Gastrocnemius medialis (tissue), 4 donors: ENCODE results near the gene UBE2D4. TPM values are rescaled to one million over a fixed set of nuclear protein-coding genes. Genes with fewer than 3 reads are reported as not detected.

Experiments
- ATAC-seq, 2 donors: fragments of 150-250 bp; one replicate each; pipeline ENCODE4 v1.9.1; 2016
- DNase-seq, 2 donors: peaks; one replicate each; pipeline ENCODE4 v3.0.0-alpha.2; 2019
- H3K27ac ChIP-seq, 4 donors: fragments of 200-600 bp; sonication (generic); 1 replicate in 1 of 4; 2 replicates in 3 of 4; pipeline ENCODE4 v1.5.1; 2016 to 2018; ENCODE audit warnings: mild to moderate bottlenecking in 2 of 4, moderate library complexity in 1 of 4
- H3K27me3 ChIP-seq, 3 donors: fragments of 200-600 bp; sonication (generic) in 2 of 3; 1 replicate in 1 of 3; 2 replicates in 2 of 3; pipeline versions ENCODE4 v1.5.1 to v1.6.0; 2016 to 2019; ENCODE audit warnings: mild to moderate bottlenecking in 1 of 3, moderate library complexity in 1 of 3
- H3K36me3 ChIP-seq, 2 donors: fragments of 200-600 bp; sonication (generic) in 1 of 2; one replicate each; pipeline ENCODE4 v1.5.1; 2017 to 2018
- H3K4me1 ChIP-seq, 2 donors: fragments of 200-600 bp; sonication (generic) in 1 of 2; one replicate each; pipeline ENCODE4 v1.5.1; 2016 to 2017; ENCODE audit warnings: mild to moderate bottlenecking in 2 of 2
- H3K4me3 ChIP-seq, 4 donors: fragments of 200-600 bp; sonication (generic) in 3 of 4; 1 replicate in 1 of 4; 2 replicates in 3 of 4; pipeline ENCODE4 v1.5.1; 2016 to 2019; ENCODE audit warnings: mild to moderate bottlenecking in 2 of 4
- H3K9me3 ChIP-seq, 3 donors: fragments of 200-600 bp; sonication (generic) in 2 of 3; 1 replicate in 1 of 3; 2 replicates in 2 of 3; pipeline ENCODE4 v1.5.1; 2016 to 2019
- POLR2A ChIP-seq, 2 donors: fragments of 450-650 bp; IDR thresholded peaks; one replicate each; pipeline ENCODE4 v1.6.1; 2017; ENCODE audit warnings: antibody characterized with exemption in 2 of 2, mild to moderate bottlenecking in 2 of 2, moderate library complexity in 2 of 2
- in situ Hi-C, 4 donors: fragments of 200-750 bp; cut with MboI; loops; one replicate each; pipeline versions ENCODE4 v1.15.0 to v1.8.0; 2017; ENCODE audit warnings: low sequenced_read_pairs in 4 of 4
- intact Hi-C: fragments of 100-400 bp; cut with DNase I; formaldehyde crosslinking; loops from one replicate; pipeline ENCODE4 v1.15.1; 2023; ENCODE audit warnings: low total_unique reads
- total RNA-seq, 4 donors: library from RNA; depleted of rRNA; stranded (reverse); fragments of >200 nt; gene quantifications; one replicate each; pipeline versions ENCODE4 v1.1.0 to v1.2.3, GENCODE V29; 2016
- TF ChIP-seq, protein P1 (sequence below), 5 experiments: fragments of 450-650 bp in 3 of 5; fragments of 200-600 bp in 2 of 5; sonication (generic) in 2 of 5; IDR thresholded peaks in 4 of 5; conservative IDR thresholded peaks in 1 of 5; 1 replicate in 4 of 5; 2 replicates in 1 of 5; pipeline ENCODE4 v1.5.1; 2016 to 2019; ENCODE audit warnings: antibody characterized with exemption in 5 of 5, mild to moderate bottlenecking in 3 of 5, moderate library complexity in 3 of 5

Gene UBE2D4
- total RNA-seq, 4 donors from 2014 or later: 71.0 to 116 (median 105) TPM

GRCh38 chr7:43952028-43952427 is 25.8 kb downstream of the UBE2D4 start:
- Histone ChIP-seq H3K4me3 (no peak overlapping the region), H3K36me3 (peaks cover 0 to 80% of the 10 kb centered on the region in 2 donors), H3K4me1 (peaks cover 0 to 7% of the 10 kb centered on the region in 2 donors), H3K27me3 (no peaks in the 10 kb centered on the region), H3K27ac (peak overlapping the region in 1 of 4 donors; percentile 34), H3K9me3 (no peaks in the 10 kb centered on the region)
- no peak for ATAC-seq
- no peak for TF ChIP-seq POLR2A (IDR thresholded peaks at IDR 0.05)
- TF ChIP-seq, protein P1, sequence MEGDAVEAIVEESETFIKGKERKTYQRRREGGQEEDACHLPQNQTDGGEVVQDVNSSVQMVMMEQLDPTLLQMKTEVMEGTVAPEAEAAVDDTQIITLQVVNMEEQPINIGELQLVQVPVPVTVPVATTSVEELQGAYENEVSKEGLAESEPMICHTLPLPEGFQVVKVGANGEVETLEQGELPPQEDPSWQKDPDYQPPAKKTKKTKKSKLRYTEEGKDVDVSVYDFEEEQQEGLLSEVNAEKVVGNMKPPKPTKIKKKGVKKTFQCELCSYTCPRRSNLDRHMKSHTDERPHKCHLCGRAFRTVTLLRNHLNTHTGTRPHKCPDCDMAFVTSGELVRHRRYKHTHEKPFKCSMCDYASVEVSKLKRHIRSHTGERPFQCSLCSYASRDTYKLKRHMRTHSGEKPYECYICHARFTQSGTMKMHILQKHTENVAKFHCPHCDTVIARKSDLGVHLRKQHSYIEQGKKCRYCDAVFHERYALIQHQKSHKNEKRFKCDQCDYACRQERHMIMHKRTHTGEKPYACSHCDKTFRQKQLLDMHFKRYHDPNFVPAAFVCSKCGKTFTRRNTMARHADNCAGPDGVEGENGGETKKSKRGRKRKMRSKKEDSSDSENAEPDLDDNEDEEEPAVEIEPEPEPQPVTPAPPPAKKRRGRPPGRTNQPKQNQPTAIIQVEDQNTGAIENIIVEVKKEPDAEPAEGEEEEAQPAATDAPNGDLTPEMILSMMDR (IDR thresholded peaks at IDR 0.05 in 4 of 5, conservative IDR thresholded peaks at IDR 0.05 in 1 of 5): no peak
- in situ Hi-C loops: no loop called here
- DNase-seq: no peak
- intact Hi-C loops: no loop called here

DNA sequence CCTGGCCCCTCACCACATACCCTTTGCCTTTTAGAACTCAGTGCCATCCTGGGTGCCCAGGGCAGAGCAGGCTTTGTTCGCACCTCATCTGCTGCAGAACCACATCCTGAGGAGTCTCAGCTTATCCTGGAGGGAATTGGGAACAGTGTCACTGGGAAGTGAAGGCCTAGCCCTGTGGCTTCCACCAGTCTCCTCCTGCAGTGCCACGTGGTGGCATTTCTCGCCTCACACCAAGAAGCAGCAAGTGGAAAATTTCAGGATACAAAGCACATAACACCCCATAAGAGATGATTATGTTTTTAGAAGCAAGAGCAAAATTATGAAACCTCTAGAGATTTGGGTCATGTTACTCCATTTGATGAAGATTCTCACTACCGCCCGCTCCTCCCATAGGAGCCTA is 26.8 kb downstream of the UBE2D4 start:
- intact Hi-C loops (no loop called here), in situ Hi-C loops (no loop called here)
- Histone ChIP-seq H3K4me3 (no peak overlapping the region), H3K36me3 (peaks cover 0 to 70% of the 10 kb centered on the region in 2 donors), H3K27ac (no peak overlapping the region), H3K9me3 (no peaks in the 10 kb centered on the region), H3K4me1 (peaks cover 0 to 7% of the 10 kb centered on the region in 2 donors), H3K27me3 (no peaks in the 10 kb centered on the region)
- DNase-seq: no peak
- ATAC-seq: no peak
- TF ChIP-seq POLR2A (IDR thresholded peaks at IDR 0.05): no peak
- TF ChIP-seq, protein P1 (IDR thresholded peaks at IDR 0.05 in 4 of 5, conservative IDR thresholded peaks at IDR 0.05 in 1 of 5): no peak

- no peak overlapping the region for H3K4me3 ChIP-seq
- no peak for TF ChIP-seq POLR2A (IDR thresholded peaks at IDR 0.05)
- TF ChIP-seq, protein P1 (IDR thresholded peaks at IDR 0.05 in 4 of 5, conservative IDR thresholded peaks at IDR 0.05 in 1 of 5): peak in 2 of 5 experiments; percentile 26 to 37
- peaks cover 0 to 54% of the 10 kb centered on the region in 2 donors for H3K36me3 ChIP-seq
- in situ Hi-C loops: no loop called here
- peak; percentile 58 to 82 for ATAC-seq
- intact Hi-C loops: no loop called here
- H3K9me3 ChIP-seq: no peaks in the 10 kb centered on the region
- H3K4me1 ChIP-seq: peaks cover 0 to 7% of the 10 kb centered on the region in 2 donors
- no peaks in the 10 kb centered on the region for H3K27me3 ChIP-seq
- no peak overlapping the region for H3K27ac ChIP-seq
- peak in 1 of 2 donors; percentile 28 for DNase-seq
These were observed 28.4 kb downstream of the UBE2D4 start for GRCh38 chr7:43954524-43955228.

DNA sequence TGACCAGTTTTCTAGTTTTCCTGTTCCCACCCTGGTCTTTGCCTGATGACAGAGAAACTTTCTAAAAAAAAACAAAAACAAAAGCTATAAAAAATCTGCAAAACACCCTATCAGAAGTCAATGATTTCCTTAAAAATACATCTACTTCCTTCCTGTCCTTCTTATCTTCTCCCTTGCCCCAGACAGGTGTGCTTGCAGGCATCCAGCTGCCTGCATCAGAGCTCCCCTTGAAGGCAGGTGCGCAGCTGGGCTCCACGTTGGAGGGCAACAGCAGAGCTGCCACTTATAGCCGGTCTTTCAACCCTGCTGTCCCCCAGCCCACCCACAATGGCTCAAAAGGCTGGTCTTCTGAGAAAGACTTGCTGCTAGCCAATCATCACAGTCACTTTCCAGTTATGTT is 29.8 kb downstream of the UBE2D4 start:
- no peak for ATAC-seq
- intact Hi-C loops (no loop called here), in situ Hi-C loops (no loop called here)
- TF ChIP-seq, protein P1 (IDR thresholded peaks at IDR 0.05 in 4 of 5, conservative IDR thresholded peaks at IDR 0.05 in 1 of 5): no peak
- TF ChIP-seq POLR2A (IDR thresholded peaks at IDR 0.05): no peak
- H3K27ac ChIP-seq: no peak overlapping the region
- H3K4me1 ChIP-seq: peaks cover 0 to 7% of the 10 kb centered on the region in 2 donors
- no peak overlapping the region for H3K4me3 ChIP-seq
- H3K27me3 ChIP-seq: no peaks in the 10 kb centered on the region
- DNase-seq: no peak
- peaks cover 0 to 40% of the 10 kb centered on the region in 2 donors for H3K36me3 ChIP-seq
- no peaks in the 10 kb centered on the region for H3K9me3 ChIP-seq
